Kidney epithelial cell (primary cell): ENCODE measurements around the gene FADS3. TPM values are rescaled to one million over a fixed set of nuclear protein-coding genes. Genes with fewer than 3 reads are reported as not detected.

Experiments
- DNase-seq: peaks from one replicate; pipeline ENCODE4 v3.0.0-alpha.2; 2010; ENCODE audit warnings: low read depth
- H3K27me3 ChIP-seq: 2 replicates; pipeline ENCODE4 v1.6.0; 2011; ENCODE audit warnings: low read length; ENCODE audit not compliant: control insufficient read depth, insufficient read depth
- H3K36me3 ChIP-seq: 2 replicates; pipeline ENCODE4 v1.5.1; 2011; ENCODE audit warnings: low read length; ENCODE audit not compliant: control insufficient read depth, insufficient read depth
- H3K4me3 ChIP-seq: 2 replicates; pipeline ENCODE4 v1.5.1; 2011; ENCODE audit warnings: low read depth, mild to moderate bottlenecking, control low read depth, low read length
- total RNA-seq: library from RNA; depleted of rRNA; stranded (reverse); fragments of >200 nt; gene quantifications from 2 replicates; pipeline ENCODE4 v1.2.3, GENCODE V29; 2015
- TF ChIP-seq, protein P1 (sequence below): IDR thresholded peaks from 2 replicates; pipeline ENCODE4 v1.5.1; 2011; ENCODE audit warnings: mild to moderate bottlenecking, moderate library complexity, low read length, control low read depth, inconsistent platforms; ENCODE audit not compliant: insufficient read depth, poor library complexity, severe bottlenecking

The FADS3 gene
- total RNA-seq, 1 donor from 2014 or later, result 152 TPM

DNA sequence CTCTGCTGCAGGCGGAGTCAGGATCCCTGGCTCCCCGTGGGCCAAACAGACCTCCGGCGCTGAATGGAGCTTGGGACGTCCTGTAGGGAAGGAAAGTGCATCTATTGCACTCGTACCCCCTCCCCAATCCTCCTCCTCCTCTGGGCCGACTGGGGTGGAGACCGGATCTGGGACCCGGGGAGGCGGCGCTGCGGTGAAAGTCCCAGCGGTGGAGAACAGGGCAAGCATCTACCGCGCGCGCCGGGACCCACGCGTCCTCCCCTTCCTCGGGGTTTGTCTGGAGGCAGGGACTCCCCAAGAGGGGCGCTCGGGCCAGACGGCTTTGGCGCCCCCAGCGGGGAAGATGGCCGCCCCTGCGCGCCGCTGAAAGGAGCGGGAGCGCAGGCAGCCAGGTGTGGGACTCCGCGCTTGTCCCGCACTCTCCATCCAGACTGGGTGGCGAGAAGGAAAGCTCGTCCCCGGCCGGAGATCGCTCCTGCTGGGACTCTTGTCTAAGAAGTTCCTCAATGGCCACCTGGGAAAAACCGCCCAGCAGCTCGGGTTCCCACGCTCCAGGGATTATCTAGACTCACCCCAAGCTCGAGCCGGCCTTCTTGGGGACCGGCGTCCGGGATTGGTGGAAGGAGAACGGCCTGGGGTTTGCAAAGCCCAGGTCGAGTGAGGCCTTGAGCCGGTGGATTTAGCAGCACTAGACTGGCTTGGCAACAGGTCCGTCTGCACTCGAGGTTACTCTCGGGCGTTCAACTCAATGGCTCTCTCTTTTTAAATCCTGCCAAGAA, 62.5 kb downstream of the FADS3 start:
- DNase-seq, result no peak
- TF ChIP-seq, protein P1, sequence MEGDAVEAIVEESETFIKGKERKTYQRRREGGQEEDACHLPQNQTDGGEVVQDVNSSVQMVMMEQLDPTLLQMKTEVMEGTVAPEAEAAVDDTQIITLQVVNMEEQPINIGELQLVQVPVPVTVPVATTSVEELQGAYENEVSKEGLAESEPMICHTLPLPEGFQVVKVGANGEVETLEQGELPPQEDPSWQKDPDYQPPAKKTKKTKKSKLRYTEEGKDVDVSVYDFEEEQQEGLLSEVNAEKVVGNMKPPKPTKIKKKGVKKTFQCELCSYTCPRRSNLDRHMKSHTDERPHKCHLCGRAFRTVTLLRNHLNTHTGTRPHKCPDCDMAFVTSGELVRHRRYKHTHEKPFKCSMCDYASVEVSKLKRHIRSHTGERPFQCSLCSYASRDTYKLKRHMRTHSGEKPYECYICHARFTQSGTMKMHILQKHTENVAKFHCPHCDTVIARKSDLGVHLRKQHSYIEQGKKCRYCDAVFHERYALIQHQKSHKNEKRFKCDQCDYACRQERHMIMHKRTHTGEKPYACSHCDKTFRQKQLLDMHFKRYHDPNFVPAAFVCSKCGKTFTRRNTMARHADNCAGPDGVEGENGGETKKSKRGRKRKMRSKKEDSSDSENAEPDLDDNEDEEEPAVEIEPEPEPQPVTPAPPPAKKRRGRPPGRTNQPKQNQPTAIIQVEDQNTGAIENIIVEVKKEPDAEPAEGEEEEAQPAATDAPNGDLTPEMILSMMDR, result peak; percentile 66
- H3K4me3 ChIP-seq, result peak overlapping the region; percentile 84
- H3K36me3 ChIP-seq, result no peaks in the 10 kb centered on the region
- H3K27me3 ChIP-seq, result no peaks in the 10 kb centered on the region

- DNase-seq, result no peak
- TF ChIP-seq, protein P1, result no peak
- no peaks in the 10 kb centered on the region for H3K27me3 ChIP-seq
- H3K4me3 ChIP-seq, result peak overlapping the region; percentile 84
- no peaks in the 10 kb centered on the region for H3K36me3 ChIP-seq
These were observed 63.0 kb downstream of the FADS3 start for GRCh38 chr11:61828379-61828628.

- Histone ChIP-seq H3K4me3 (peak within 1 kb of the TSS; percentile 84), H3K36me3 (no peaks in the 10 kb centered on the region), H3K27me3 (no peaks in the 10 kb centered on the region)
- DNase-seq, result peak; percentile 81
- TF ChIP-seq, protein P1, result no peak
These were observed 63.6 kb downstream of the FADS3 start, which contains the start of gene FADS2 for GRCh38 chr11:61827571-61828378. Gene FADS2 (plus strand): TSS chr11:61828300. CDS start chr11:61828391, 91 bp downstream.

DNA sequence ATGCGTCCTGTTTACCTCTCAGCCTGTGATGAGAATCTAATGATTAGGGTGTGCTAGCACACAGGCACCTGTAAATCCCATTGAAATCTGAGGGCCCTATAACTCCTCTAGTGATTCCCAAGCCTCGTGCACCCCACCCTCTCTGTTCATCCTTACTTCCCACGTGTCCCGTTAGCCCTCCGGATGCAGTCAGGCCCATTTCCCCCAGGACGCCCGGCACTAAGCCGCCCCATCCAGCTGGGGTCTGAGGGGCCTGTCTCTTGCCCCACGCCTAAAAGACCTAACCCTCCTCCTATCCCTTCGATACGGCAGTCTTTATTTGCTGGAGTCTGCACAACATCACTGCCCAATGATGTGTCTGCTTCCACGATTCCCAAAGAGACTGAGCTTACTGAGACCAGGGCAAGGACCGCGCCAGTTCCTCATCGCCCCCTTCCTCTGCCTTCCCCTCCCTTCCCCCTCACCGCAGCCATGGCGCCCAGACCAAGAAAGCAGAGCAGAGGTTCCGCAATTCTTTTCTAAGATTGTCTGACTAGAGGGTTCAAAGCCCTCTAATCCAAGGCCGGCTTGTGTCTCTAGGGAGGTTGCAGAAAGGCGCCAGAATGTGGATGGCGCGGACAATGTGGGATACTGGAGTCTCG, 64.3 kb downstream of the FADS3 start:
- DNase-seq, result no peak
- TF ChIP-seq, protein P1, result no peak
- Histone ChIP-seq H3K27me3 (no peaks in the 10 kb centered on the region), H3K4me3 (peak overlapping the region; percentile 84), H3K36me3 (no peaks in the 10 kb centered on the region)

Other genes with a start within 250 kb of the FADS3 start
- 4.6 and 4.7 TPM in 2 replicates for gene DAGLA, start 211.2 kb downstream of the FADS3 start, total RNA-seq
- 13.7 and 16.6 TPM in 2 replicates for gene MYRF, start 138.9 kb downstream of the FADS3 start, total RNA-seq
- gene TMEM258, start 98.9 kb downstream of the FADS3 start, total RNA-seq, result 75.8 and 135 TPM in 2 replicates
- gene FEN1, start 98.6 kb downstream of the FADS3 start, total RNA-seq, result 31.3 and 32.9 TPM in 2 replicates
- gene FADS1, start 74.5 kb downstream of the FADS3 start, total RNA-seq, result 94.5 and 96.3 TPM in 2 replicates
- gene FADS2, start 63.2 kb downstream of the FADS3 start, total RNA-seq, result 222 and 235 TPM in 2 replicates
- 5.2 and 9.9 TPM in 2 replicates for gene RAB3IL1, start 26.0 kb upstream of the FADS3 start, total RNA-seq
- gene BEST1, start 58.8 kb upstream of the FADS3 start, total RNA-seq, result 1.0 and 1.1 TPM in 2 replicates
- gene FTH1, start 76.1 kb upstream of the FADS3 start, total RNA-seq, result 2,225 and 2,374 TPM in 2 replicates
- gene INCENP, start 232.5 kb upstream of the FADS3 start, total RNA-seq, result 16.1 and 18.8 TPM in 2 replicates